HG03025 (cell line): Measurements from ENCODE around the gene MTHFD1.

Experiments used
- ATAC-seq: cut with Tn5 transposase; IDR thresholded peaks from one replicate; pipeline ENCODE4 v1.9.1; 2021; ENCODE audit warnings: mild to moderate bottlenecking, moderate library complexity; ENCODE audit not compliant: unreplicated experiment, low FRiP score

The MTHFD1 gene

DNA sequence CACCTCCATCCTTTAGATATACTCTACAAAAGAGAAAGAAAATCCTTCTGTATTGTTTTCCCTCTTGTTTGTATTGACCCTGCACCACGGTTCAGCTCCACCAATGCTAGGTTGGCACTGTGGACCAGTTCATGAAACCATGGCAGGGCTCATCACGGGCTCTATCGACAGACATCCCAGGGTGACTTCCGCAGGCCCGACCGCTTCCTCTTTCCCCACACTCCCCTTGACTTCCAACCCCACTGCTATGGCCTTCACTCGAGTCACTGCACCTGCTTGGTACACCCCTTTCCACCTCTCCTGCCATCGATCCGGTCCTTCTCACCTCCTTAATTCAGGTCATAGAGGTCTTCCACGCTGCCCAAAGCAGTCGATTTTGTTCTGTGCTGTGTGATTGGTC is 56.0 kb downstream of the MTHFD1 start:
- no peak for ATAC-seq

DNA sequence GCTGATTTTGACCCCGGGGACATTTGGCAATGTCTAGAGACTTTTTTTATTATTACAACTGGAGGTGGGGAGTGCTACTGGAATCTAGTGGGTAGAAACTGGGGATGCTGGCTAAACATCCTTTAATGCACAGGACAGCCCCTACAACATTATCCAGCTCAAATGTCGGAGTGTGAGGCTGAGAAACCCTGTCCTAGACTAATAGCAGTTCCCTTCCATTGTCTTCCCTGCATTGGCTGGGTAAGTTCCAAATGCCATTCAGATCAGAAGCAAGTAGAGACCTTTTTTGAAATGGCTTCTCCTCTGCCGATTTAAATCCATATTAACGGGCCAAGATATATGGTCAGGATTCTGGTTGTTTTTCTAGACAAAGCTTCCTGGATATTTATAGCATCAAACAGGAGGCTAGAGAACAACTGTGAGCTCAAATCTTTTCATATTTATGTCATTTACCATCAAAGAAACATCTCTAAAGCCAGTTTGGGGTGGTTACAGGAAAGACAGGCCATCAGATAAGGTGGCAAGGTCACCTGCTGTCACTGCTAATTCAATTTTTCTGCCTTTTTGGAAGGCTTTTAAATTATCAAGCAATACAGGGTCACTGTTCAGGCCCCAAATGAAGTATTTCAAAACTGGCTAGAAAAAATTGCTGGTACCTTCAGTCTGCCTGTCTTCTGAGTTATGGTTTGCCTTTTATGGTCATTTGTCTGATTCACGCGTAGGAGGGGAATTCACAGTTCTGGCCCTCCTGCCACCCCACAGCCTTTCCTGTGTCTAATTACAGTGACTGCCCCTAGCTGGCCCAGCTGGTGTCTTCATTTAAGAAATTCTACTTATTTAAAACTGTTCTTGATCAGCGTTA is 57.1 kb downstream of the MTHFD1 start:
- peak; percentile 56 for ATAC-seq

DNA sequence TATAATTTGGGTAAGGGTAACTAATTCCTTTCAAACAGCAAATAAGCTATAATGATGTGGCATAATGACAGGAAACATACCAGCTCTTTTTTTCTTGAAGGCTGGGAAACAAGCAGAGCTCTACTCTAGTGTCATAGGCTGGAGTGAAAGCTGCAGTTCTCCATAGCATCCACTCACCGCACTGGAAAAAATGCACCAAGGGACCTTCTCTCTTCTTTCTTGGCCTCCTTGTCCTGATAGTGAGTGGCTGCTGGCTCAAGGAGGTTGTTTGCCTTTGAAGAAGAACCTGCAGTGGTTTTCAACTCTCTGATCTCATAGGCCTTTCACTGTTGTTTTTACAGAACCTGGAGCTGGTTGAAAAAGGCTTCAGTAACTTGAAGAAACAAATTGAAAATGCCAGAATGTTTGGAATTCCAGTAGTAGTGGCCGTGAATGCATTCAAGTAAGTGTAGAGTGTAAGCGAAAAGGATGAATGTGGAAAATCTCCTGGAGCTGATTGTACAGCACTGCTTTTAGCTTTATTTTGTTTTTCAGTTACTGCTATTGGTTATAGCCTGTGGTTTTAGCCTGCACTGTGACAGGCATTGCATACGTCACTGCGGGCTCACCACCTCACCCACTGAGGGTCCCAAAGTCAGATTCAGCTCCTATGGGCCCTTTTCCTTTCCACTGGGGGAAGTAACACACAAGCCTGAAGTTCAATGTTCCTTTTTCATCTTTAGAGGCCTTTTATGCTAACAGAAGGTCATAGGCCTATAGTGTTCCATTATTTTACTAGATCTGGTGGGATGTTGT is 59.9 kb downstream of the MTHFD1 start:
- no peak for ATAC-seq

DNA sequence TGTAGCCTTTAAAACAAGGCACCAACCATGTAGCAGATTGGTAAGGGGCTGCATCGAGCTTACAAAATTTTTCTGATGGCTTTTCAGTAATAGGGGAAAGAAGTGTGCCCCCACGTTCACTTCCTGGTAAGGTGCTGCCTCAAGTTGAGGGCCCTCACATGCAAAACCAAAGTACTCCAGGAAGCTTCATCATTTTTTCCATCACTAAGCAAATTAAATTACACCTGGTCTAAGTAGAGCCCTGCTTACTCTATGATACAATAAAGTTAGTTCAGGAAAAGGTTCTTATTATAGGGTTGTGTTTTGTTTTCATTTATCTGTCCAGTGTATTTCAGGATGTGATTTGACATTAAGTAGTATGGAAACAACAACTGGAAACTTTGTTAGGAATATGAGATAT is 62.1 kb downstream of the MTHFD1 start:
- ATAC-seq: no peak

DNA sequence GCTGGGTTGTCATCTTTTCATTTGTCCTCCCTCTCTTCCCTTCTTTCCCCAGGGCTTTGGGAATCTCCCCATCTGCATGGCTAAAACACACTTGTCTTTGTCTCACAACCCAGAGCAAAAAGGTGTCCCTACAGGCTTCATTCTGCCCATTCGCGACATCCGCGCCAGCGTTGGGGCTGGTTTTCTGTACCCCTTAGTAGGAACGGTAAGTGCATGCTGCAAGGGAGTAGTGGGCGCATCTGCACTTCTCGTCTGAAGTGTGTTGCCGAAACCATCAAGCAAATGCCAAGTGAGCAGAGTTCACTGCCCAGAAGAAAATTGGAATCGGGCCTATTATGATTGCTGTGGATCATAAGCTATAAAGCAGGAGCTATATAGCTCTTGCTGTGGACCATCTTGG is 66.5 kb downstream of the MTHFD1 start:
- ATAC-seq: no peak

DNA sequence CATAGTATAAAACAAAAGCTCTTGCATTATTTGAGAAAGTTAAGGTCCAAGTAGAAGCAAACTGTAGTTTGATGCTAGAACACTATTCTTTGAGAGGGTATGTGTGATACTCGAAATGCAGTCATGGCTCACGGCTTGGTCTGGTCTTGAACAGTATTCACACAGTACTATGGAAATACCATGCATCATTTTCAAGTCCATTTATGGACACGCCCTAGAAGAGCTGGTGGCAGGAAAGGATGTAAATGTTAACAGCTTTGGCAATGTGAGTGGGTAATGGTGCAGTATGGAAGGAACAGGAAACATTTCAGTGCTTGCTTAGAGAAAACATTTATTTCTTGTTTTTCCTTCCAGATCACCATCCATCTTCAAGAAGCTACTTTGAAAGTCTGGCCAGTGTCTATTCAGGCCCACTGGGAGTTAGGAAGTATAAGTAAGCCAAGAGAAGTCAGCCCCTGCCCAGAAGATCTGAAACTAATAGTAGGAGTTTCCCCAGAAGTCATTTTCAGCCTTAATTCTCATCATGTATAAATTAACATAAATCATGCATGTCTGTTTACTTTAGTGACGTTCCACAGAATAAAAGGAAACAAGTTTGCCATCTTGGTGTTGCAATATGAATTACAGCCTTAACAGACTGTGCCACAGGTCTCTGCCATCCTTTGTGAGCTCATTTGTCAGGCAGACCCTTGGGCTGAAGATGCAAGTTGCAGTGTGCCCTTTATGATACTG is 71.4 kb downstream of the MTHFD1 start:
- ATAC-seq: no peak

DNA sequence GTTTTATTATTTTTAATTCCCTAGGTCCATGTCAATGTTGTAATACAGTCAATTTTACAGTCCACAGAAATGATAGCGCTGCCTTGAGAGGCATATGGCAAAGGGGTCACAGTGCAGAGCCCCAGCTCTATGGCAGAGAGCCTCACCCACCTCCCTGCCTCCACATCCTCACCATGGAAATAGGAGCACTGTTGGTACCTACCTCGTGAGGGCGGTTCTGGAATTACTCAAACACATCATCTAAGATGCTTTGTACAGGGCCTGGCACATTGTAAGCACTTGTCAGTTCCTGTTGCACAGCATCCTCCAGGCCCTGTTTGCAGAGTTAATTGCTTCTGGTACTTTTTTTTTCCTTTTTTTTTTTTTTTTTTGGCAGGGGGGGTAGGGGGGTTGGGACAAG is 73.1 kb downstream of the MTHFD1 start:
- no peak for ATAC-seq

DNA sequence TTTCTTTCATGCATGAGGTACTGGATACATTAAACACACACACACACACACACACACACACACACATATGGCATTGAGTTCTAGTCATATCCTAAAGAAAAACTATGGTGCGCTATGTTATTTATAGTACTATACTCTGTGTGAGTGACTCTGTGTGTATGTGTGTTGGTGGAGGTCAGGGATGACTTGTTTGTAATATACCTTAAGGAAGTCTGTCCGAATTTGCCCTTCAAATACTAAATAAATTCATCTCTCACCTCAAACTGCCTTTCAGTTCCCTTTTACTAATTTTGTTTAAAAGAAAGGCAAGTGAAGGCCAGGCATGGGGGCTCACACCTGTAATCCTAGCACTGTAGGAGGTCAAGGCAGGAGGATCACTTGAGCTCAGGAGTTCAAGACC is 75.0 kb downstream of the MTHFD1 start:
- no peak for ATAC-seq

DNA sequence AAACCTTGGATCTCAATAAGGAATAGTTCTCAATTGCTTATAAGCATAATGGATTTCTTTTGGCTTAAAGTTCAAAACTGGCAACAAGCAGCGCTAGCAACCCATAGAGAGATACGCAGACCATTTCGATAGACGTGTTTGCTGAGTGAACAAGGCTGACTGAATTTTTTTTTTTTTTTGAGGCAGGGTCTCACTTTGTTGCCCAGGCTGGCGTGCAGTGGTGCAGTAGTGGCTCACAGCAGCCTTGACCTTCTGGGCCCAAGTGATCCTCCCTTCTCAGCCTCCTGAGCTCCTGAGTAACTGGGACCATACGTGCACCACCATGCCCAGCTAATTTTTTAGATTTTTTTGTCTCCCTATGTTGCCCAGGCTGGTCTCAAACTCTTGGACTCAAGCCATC is 75.7 kb downstream of the MTHFD1 start:
- ATAC-seq: no peak

DNA sequence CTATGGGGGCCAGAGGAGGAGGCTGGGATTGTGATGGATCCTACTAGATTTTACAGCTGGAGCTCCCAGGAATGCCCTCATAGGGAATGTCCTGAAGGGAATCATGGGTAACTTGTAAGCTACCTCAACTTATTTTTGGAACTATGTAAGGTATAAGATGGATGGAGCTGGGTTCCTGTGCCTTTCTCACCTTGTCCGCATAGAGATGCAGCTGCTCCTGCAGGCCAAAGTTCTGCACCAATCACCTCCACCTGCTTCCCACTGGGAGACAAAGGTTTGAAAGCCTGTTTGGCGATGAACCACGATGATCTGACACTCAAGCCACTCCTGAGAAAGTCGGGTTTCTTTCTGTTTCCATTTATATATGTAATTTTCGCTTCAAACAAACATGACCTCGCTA is 76.5 kb downstream of the MTHFD1 start:
- no peak for ATAC-seq

DNA sequence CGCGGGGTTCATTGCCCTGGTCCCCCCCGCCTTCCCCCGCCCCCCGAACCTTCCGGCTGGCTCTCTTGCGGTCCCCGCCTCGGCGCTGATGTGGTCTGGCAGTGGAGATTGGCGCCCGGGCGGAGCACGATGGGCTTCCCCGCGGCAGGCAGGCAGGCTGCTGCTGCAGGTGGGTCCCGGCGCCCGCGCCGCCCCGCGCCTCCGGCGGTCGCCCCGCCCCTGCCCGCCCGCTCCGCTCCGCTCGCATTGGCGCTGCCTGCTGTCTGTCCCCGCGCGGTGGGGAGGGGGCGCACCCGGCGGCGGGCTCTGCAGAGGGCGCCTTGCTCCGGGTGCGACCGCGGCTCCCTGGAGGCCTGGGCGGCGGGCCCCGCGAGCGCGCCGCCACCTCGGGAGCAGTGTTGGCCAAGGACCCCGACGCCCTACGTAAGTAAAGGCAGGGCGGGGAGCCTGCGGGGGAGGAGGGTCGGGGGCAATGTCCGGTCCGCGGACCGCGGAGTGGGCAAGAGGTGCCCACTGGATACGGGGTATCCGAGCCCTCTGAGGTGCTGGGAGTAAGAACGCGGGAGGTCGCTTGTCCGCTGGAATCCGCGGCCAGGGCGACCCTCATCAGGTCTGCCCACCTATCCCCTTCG is 77.2 kb downstream of the MTHFD1 start, which contains the start of gene AKAP5:
Gene AKAP5 (plus strand): TSS at position 309 of the 632 bp plus-strand sequence. CDS start 2,896 bp downstream, outside the sequence.
- ATAC-seq: no peak

DNA sequence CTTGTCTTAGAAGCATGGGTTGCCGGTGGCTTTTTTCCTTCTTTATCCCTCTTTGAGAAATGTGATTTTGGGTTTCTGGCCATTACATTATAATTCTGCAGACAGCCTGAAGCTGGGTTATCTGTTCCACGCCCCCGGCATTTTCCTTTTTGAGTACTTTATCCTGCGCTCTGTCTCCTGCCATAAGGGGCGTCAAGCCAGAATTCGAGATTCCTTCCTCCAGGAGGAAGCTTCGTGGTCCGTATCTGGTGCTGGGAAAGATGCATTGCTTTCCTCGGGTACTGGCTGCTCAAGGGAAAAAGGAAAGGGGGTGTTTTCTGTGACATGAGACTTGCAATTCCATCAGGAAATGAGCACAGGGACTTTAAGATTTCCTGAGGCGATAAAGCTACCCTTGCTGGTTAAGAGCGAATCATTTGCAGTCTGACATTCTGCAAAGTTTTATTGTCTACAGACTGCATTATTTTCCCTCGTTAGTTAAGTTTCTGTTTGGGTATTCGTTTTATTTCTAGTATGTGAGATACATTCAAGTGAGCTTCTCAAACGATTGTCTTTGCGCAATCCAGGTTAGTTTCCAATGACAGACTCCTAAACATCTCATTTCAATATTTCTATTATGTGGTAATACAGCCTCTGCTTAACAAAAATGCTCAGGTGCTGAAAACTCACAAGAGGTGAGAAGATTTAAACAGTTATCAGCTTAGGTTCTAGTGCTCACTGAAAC is 77.8 kb downstream of the MTHFD1 start:
- no peak for ATAC-seq

DNA sequence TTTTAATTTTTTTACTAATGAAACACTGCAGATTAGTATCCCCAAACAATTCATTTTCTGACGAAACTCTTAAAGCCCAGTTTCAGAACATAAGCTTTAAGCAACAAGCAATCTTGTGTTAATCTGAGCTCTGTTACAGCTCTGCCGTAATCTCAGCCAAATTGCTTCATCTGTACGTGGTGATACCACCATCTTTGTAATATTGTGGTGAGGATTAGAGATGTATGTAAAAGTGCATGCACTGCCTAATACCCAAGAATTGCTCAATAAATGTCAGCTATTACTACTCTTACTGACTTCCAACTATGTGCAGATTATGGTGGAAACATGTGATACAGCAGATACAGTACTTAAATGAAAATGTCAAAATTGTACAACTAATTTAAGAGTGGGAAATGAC is 78.9 kb downstream of the MTHFD1 start:
- ATAC-seq: no peak

DNA sequence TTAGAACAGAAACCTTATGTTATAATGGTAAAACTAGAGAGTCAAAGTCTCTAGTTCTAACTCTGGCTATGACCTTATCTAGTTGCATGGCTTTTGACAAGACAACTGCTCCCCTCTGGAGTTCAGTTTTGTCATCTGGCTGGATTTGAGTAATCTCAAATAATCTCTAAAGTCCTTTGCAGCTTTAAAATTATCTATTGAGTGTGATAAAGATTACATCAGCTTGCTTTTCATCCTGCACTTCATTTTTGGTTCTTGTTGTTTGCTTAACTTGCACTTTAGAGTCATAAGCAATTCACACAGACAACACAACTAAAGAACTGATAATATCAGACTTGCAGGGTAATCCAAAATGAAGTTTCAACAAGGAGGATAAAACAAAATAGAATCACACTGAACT is 79.4 kb downstream of the MTHFD1 start:
- ATAC-seq: no peak

DNA sequence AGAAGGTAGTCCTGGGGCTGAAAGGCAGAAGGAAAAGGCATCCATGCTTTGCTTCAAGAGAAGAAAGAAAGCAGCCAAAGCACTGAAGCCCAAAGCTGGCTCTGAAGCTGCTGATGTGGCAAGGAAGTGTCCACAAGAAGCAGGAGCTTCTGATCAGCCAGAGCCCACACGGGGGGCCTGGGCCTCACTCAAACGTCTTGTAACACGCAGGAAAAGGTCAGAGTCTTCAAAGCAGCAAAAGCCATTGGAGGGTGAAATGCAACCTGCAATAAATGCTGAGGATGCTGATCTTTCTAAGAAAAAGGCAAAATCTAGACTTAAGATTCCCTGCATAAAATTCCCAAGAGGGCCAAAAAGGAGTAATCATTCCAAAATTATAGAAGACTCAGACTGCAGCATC is 80.3 kb downstream of the MTHFD1 start:
- ATAC-seq: no peak

DNA sequence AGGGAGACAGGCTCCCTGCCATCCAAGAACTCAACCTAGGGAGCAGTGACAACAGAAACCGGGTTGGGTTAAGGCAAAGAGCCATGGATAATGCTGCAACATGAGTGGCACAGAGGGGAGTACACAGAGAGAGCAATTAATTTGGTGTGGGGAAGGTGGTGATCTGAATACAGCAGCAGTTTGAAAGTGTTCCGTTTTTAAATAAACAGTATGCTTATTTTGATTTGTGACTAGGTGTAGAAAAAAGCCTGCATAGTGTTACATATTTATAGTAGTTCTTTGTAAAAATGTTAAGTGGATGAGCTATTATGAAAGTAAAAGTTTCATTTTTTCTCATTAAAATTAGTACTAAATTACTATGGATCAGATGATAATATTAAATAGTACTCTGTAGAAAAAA is 85.9 kb downstream of the MTHFD1 start:
- ATAC-seq: no peak

DNA sequence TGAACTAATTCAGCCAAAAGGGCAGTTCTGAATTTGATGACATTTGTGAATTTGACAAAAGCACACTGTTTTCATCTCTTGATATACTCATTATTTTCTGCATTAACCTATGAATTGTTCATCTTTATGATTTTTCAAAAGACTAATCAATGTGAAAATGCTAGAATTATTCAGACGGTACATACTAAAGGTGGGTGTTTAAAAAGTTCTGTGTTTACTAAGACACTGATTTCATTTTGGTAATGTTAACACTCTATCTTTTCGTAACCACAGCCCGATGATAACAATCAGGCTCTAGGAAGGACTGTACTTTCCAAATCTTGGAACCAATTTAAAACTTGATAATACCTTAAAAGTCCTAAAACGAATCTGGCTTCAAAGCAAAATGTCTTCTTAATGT is 86.5 kb downstream of the MTHFD1 start:
- ATAC-seq: no peak

DNA sequence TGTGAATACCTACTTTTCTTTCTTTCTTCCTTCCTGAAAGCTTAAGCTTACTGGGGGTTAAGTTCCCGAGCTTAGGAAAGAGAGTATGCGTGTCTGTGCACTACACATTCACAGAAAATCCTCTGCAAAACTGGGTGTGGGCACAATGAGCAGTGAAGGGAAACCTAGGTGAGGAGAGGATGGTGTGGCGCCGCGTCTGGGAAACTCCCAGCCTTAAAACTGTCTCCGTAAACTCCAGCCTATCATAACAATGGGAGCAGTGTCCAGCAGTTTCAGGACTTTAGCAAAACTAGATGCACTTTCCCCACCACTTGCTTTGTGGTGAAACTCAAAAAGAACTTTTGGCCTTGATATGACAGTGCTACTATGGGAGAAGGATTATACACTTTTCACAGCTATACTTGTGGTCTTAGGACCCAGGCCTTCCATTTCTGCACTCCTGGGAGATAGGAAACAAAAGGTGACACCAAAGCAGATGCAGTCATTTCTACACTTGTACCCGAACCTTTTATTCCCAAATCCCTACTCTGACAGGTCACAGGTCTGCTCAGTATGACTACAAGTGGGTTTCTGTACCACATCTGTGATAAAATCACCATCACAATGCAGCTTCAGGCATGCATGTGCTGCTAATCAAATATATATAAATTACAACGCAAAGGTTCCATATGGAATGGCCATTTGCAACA is 87.6 kb downstream of the MTHFD1 start:
- ATAC-seq: no peak

DNA sequence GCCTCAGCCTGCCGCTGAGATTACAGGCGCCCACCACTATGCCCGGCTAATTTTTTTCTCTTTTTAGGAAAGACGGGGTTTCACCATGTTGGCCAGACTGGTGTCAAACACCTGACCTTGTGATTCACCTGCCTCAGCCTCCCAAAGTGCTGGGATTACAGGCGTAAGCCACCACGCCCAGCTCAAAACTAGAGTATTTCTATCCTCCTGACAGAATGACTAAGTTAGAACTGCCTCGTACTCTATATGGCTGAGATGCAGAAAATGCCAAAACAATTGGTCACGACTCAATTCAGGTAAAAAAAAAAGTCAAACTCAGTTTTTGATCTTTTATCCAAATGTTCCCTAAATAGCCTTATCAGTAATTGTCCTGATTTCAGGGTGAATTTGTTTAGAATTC is 88.3 kb downstream of the MTHFD1 start:
- ATAC-seq: no peak
